ENCODE measurements around the gene LPO. TPM values are rescaled to one million over a fixed set of nuclear protein-coding genes. Genes with fewer than 3 reads are reported as not detected.
A peak's percentile ranks its signal among the peaks of the same experiment; 100 is the strongest.

LPO gene
- total RNA-seq, 1 experiment from 2014 or later, result 0.20 TPM

DNA sequence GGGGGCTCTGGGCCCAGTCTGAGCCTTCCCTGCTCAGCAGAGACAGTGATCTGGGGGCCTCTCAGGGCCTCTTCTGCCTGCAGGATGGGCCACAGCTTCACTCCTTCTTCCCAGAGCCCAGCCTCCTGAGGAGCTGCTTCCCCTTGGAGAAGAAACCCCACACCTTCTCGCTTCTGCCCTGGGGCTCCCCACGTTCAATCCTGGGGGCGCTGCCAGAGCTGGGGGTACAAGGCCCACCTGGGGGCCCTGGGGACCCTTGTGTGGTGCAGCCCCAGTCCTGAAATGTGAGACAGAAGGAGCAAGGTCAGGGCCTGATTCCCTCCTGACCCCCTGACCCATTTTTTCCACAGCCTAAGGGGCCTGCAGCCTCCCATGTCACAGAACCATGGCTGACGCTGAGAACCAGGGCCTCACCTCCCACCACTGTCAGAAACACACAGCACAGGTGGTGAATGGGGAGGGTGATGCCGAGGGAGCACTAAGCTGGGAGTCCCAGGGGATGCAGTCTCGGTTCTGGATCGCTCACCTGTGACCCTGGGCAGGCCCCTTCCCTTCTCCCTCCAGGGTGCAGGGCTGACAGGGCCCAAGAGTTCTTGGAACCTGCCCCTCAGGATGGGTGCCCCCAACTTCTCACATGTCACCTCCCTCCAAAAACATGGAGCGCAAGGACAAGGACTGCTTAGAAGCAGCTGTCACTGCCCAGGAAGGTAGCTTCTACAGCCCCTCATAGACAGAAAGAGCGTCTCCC is 64.0 kb downstream of the LPO start (continued):
- TF ChIP-seq ESRRA (CRISPR knock-in tag; IDR thresholded peaks at IDR 0.05; ENCODE audit: borderline replicate concordance) (no peak), ZNF317 (CRISPR knock-in tag; IDR thresholded peaks at IDR 0.05; ENCODE audit: borderline replicate concordance, low read depth) (no peak), ZNF219 (CRISPR knock-in tag; IDR thresholded peaks at IDR 0.05; ENCODE audit: borderline replicate concordance) (no peak), GABPB1 (CRISPR knock-in tag; IDR thresholded peaks at IDR 0.05) (no peak), PRRX2 (CRISPR knock-in tag; IDR thresholded peaks at IDR 0.05) (no peak), AR (CRISPR knock-in tag; IDR thresholded peaks at IDR 0.05) (no peak)
- TF ChIP-seq, protein P1, sequence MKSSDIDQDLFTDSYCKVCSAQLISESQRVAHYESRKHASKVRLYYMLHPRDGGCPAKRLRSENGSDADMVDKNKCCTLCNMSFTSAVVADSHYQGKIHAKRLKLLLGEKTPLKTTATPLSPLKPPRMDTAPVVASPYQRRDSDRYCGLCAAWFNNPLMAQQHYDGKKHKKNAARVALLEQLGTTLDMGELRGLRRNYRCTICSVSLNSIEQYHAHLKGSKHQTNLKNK (CRISPR knock-in tag; IDR thresholded peaks at IDR 0.05), result no peak

GRCh38 chr17:58302919-58303585 is 64.7 kb downstream of the LPO start:
- DNase-seq (ENCODE audit: low spot score) (no peak), ATAC-seq (no peak)
- H3K36me3 Mint-ChIP-seq, result no peaks in the 10 kb centered on the region
- ChIA-PET POLR2A (no interaction called here), CTCF (interaction anchor here (1.1 to 7.1 kb wide), 7 partner anchors 11 to 114 kb away, joined by 4 to 97 read pairs (median 10); partner anchors contain the start of gene RNF43)
- no peaks in the 10 kb centered on the region; the same call in 1 of the 2 replicates for H3K27me3 Mint-ChIP-seq (ENCODE audit: low read depth)
- H3K4me3 Mint-ChIP-seq, result no peak overlapping the region
- no peaks in the 10 kb centered on the region for H3K9me3 Mint-ChIP-seq
- no peak overlapping the region for H3K27ac Mint-ChIP-seq
- TF ChIP-seq ERG (CRISPR knock-in tag; IDR thresholded peaks at IDR 0.05) (no peak), TEAD4 (CRISPR knock-in tag; IDR thresholded peaks at IDR 0.05) (no peak), STAT6 (CRISPR knock-in tag; conservative IDR thresholded peaks at IDR 0.05; ENCODE audit: low read depth) (no peak), OVOL2 (CRISPR knock-in tag; IDR thresholded peaks at IDR 0.05; ENCODE audit: borderline replicate concordance) (no peak), ZNF416 (CRISPR knock-in tag; IDR thresholded peaks at IDR 0.05) (no peak)
- H3K4me1 Mint-ChIP-seq, result peaks cover 11% of the 10 kb centered on the region

- no peak overlapping the region for H3K27ac Mint-ChIP-seq
- ChIA-PET POLR2A (interaction anchor here (1.0 kb wide), 1 partner anchor 20 kb away, joined by 3 read pairs; no protein-coding TSS in a partner anchor), CTCF (interaction anchor here (0.6 to 7.1 kb wide), 19 partner anchors 12 to 209 kb away, joined by 3 to 97 read pairs (median 6); partner anchors contain the start of genes MPO and RNF43)
- TF ChIP-seq ZNF671 (CRISPR knock-in tag; IDR thresholded peaks at IDR 0.05) (no peak), OVOL2 (CRISPR knock-in tag; IDR thresholded peaks at IDR 0.05; ENCODE audit: borderline replicate concordance) (no peak), STAT6 (CRISPR knock-in tag; conservative IDR thresholded peaks at IDR 0.05; ENCODE audit: low read depth) (no peak), NR1H2 (CRISPR knock-in tag; IDR thresholded peaks at IDR 0.05) (no peak), JAZF1 (CRISPR knock-in tag; IDR thresholded peaks at IDR 0.05) (no peak)
Measured at GRCh38 chr17:58303971-58304749, 65.8 kb downstream of the LPO start.

More at GRCh38 chr17:58303971-58304749, 65.8 kb downstream of the LPO start:
- H3K4me3 Mint-ChIP-seq, result no peak overlapping the region
- ATAC-seq, result peak; percentile 76
- no peaks in the 10 kb centered on the region; the same call in 1 of the 2 replicates for H3K27me3 Mint-ChIP-seq (ENCODE audit: low read depth)
- peaks cover 11% of the 10 kb centered on the region for H3K4me1 Mint-ChIP-seq
- H3K9me3 Mint-ChIP-seq, result no peaks in the 10 kb centered on the region
- peak; percentile 74 for DNase-seq (ENCODE audit: low spot score)
- H3K36me3 Mint-ChIP-seq, result no peaks in the 10 kb centered on the region
